EL (cell line): ENCODE measurements around the gene MRPL36.
"Not testable (repeated sequence)": the region's sequence is repeated elsewhere in the genome, so short reads cannot be mapped to it uniquely, and the experiment has no call there.

Experiments
- DNase-seq: peaks from one replicate; pipeline ENCODE4 v3.0.0-alpha.2; 2016

Gene MRPL36

DNA sequence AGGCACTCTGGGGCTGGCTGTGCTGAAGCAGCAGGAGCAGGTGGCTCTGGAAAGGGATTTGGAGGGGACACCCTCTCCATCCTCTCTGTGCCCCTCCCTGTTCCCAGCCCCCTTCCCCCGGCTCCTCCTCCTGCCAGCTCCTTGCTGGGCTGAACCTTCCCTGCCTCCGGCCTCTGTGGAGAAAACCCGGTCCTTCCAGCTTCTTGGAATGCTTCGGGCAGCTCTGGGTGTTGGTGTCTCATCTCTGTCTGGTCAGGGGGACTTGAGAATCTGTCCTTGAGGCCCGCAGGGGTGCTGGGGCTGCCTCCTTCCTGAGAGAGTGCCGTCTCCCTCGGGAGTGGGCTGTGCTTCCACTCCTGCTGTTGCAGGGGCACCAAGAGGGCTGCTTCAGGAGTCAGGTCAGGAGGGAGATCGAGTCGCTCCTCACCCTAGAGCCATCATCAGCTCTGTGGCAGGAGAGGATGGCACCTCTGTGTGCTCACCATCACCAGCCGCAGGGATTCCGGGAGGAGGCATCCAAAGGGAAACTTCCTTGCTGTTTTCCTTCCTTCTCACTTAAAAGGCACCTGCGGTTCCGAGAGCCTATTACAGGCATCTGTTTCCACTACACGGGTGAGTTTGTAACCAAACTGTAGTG lies 32.2 kb upstream of the MRPL36 start:
- DNase-seq = no peak

GRCh38 chr5:1831257-1831656 lies 31.6 kb upstream of the MRPL36 start:
- no peak for DNase-seq

DNA sequence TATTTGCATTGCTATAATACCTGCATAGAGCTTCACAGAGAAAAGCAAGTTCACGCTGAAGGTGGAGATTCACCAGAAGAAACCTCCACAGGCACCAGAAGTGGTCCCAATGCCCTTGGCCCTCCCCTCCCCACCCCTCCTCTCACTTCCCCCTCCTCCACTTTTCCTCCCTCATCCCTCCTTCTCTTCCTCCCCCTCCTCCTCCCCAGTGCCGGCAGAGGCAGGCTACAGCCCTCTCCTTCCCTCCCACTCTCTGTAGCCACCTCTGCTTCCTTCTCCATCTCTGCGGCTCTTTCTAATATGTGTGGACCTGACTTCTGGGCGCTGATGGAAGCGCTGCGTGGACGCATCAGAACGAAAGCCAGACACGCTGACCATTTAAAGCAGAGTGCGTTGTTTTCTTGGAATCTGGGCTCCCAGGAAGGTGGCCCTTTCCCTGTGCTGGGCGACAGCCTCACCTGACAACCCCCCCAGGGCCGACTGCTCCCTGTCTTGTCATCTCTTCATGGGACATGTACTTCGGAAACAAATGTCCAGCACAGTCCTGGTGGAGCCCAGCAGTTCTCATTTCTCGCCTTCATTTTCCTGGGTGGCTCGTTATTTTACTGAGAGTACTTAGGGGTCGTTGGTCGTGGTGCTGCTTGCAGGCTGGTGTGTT lies 31.1 kb upstream of the MRPL36 start:
- no peak for DNase-seq

- no peak for DNase-seq
These were observed 28.3 kb upstream of the MRPL36 start for GRCh38 chr5:1827886-1828397.

- DNase-seq = no peak
These were observed 27.6 kb upstream of the MRPL36 start for GRCh38 chr5:1827025-1827885.

GRCh38 chr5:1826235-1826980 lies 26.8 kb upstream of the MRPL36 start:
- no peak for DNase-seq

DNA sequence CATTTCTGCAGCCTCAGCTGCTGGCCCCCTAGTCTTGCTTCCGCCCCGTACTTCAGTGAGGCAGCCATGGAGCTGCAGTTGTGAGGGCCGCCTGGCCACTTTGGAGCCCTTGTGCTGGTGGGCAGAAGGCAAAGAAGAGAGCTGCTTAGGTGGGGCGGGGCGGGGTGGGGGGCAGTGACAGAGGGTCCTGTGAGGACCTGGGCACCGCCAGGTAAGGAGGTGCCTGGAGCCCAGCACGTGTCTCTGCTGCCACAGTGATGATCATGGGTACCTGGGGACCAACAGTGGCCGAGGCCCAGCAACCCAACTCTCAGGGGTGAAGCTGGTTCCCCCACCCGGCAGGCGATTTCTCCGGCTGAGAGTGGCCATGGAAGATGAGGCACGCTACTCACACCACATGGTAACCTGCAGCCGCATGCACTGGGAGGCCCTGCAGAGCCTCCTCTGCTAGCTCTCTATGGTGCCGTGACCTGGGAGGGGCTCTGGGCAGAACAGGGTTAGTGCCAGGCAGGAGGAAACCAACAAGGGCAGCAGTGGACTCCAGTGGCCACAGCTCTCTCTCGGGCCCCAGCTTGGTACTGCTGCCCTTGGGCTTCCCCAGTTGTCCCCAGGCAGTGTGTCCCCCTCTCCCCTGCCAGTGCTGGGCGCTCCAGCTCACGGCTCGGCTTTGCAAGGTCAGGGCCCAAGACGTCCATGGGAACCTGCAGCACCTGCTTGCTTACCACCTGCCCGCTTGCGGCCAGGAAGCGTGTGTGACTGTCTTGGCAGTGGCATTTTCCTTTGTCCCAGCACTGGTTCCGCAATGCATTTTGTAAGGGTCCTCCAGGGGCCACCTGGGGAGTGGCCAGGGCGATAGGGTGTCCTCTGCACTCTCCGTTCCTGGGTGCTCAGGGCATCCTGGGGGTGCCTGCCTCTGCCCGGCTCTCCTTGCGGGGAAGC lies 25.5 kb upstream of the MRPL36 start:
- no peak for DNase-seq

DNA sequence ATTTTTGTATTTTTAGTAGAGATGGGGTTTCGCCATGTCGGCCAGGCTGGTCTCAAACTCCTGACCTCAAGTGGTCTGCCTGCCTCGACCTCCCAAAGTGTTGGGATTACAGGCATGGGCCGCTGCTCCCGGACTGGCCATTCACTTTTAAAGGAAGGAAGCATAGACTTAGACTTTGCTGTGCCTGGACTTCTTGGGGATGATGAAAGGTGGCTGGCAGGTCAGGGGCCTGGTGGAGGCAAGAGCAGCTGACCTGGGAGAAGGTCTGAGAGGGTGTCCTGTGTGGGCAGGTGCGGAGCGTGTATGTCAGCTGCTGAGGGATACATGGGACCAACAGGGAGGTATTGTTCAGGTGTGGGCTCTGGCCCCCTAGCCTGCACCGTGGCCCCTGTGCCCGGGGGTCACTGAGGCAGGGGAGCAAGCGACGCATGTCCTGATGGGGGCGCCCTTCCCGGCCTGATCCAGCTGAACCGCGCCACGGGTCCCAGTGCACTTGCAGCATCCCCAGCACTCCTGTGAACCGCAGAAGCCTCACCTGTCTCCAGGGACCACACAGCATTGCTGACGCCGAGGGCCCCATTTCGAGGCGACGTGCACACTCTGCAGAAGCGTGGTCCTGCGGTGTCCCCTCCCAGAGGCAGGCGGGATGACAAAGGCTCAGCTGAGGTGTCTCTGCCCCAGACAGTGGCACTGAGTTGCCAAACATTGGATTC lies 24.6 kb upstream of the MRPL36 start:
- no peak for DNase-seq

- no peak for DNase-seq
These were observed 23.9 kb upstream of the MRPL36 start for GRCh38 chr5:1823381-1824034.

DNA sequence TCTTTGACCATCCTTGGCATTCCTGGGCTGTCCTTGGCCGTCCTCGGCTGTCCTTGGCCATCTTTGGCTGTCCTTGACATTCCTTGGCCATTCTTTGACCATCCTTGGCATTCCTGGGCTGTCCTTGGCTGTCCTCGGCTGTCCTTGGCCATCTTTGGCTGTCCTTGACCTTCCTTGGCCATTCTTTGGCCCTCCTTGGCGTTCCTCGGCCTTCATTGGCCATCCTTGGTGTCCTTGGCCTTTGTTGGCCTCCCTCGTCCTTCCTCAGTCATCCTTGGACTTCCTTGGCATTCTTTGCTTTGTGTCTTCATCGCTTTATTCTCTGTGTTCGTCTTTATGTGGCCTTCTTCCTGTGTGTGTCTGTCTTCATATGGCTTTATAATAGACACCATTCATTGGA lies 22.2 kb upstream of the MRPL36 start:
- no peak for DNase-seq

DNA sequence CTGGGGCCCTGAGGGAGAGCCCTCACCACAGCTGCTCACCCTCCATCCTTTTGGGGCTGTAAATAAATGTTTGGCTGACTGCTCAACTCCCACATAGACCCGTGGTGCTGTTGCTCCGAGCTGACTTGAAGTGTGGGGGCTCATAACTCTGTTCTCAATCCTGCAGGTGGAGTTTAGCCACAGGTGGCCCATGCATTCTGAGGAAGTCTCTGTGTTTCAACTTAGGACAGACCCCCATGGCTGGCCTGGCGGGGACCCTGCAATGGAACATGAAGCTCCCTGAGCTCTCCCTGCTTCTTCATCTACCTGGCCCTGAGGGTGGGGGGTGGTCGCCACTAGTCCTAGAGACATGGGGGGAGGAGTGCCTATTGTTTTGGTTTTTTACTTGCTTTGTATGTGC lies 21.3 kb upstream of the MRPL36 start:
- DNase-seq = no peak

- no peak for DNase-seq
These were observed 20.7 kb upstream of the MRPL36 start for GRCh38 chr5:1820381-1820780.

GRCh38 chr5:1819458-1819857 lies 19.8 kb upstream of the MRPL36 start:
- DNase-seq = no peak

GRCh38 chr5:1818784-1819183 lies 19.1 kb upstream of the MRPL36 start:
- no peak for DNase-seq

- DNase-seq = no peak
These were observed 17.8 kb upstream of the MRPL36 start for GRCh38 chr5:1817261-1818043.

DNA sequence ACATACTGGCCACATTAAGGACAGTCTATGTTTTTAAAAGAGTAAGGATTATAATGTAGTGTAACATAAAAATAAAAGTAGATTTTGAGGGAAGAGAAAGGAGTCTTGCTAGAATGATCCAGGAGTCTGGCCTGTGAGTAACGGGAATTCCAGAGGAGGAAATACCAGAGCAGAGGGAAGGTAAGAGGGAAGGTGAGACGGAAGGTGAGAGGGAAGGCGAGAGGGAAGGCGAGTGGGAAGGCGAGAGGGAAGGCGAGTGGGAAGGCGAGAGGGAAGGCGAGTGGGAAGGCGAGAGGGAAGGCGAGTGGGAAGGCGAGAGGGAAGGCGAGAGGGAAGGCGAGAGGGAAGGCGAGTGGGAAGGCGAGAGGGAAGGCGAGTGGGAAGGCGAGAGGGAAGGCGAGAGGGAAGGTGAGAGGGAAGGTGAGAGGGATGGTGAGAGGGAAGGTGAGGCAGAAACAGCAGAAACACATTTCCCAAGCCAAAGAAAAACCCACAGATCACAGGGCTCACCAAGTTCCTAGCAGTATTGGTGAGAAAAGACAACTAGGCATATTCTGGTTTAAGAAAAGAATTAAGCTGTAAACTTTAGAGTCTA lies 17.0 kb upstream of the MRPL36 start:
- DNase-seq = not testable (repeated sequence)

DNA sequence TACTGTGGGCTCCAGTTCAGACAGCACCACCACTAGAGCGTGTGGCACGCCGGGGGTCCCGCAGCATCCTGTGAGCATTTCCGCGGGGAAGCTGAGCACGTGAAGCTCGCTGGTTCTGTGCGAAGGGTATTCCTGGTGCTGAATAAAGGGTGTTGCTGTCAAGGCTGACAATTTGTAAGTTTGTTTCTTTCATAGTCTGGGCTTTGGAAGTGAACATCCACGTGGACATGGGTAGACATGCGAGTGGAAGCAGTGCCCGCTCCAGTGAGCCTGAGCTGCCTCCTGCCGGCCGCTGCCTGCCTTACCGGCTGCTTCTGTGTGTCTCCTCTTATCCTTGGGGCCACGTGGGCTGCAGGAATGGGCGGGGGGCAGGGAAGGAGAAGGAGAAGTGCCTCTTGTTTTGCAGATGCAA lies 16.2 kb upstream of the MRPL36 start:
- no peak for DNase-seq

DNA sequence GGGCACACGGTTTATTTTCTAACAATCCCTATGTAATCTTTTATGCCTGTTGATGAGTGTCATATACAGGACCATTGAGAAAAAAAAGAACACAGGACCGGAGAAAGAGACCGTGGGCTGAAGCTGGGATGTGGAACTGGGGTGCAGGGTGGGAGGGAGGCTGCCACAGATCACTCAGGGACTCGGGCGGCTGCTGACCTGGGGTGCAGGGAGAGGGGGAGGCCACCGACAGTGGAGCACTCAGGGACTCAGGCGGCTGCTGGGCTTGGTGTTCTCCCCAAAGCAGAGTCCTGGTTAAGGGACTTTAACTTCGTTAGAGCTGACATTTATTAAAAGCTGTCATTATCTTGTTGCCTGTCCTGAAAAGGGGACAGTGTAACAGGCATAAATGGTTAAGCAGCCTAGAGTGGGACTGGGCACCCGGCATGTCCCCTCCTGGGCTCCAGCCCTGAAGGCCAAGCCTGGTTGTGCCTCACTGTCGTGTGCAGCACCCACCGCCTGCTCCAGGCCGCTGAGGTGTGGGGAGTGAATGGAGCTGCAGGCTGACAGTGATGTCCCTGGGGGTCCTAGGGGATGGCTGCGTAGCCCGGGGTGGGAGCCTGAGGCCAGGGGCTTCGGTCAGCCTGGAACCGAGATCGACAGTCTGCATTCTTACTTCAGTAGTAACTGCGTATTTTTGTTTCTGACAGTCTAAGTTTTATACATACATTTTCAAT lies 15.6 kb upstream of the MRPL36 start:
- DNase-seq = no peak
